ENCODE results near the gene HOXD1. TPM values are rescaled to one million over a fixed set of nuclear protein-coding genes. Genes with fewer than 3 reads are reported as not detected.

The HOXD1 gene
- total RNA-seq, 1 experiment from 2014 or later = 0.18 TPM

- no peak overlapping the region for H3K27ac ChIP-seq (ENCODE audit: low read length)
- no TSS peak for BruUV-seq (replicated peaks)
- no peaks in the 10 kb centered on the region for H3K9me3 ChIP-seq (ENCODE audit: control insufficient read depth, insufficient read depth, low read depth, low read length)
- in situ Hi-C loops (cut with HindIII; ENCODE audit: low pct_unique_long_range_greater_than_20kb, low sequenced_read_pairs) = no loop called here
- H3K27me3 ChIP-seq (ENCODE audit: control insufficient read depth, insufficient read depth, low read length) = peaks cover 2% of the 10 kb centered on the region; the same call in 1 of the 2 replicates
- TF ChIP-seq SIN3A (IDR thresholded peaks at IDR 0.05; ENCODE audit: borderline replicate concordance, insufficient read depth, low read depth, low read length) (no peak), POLR2AphosphoS5 (IDR thresholded peaks at IDR 0.05; ENCODE audit: low read depth, low read length) (no peak), TCF7L2 (IDR thresholded peaks at IDR 0.05; ENCODE audit: low read depth, low read length) (no peak), REST (IDR thresholded peaks at IDR 0.05; ENCODE audit: insufficient read depth in 1 of 2, low read depth in 2 of 2, low read length in 1 of 2) (no peak)
- TF ChIP-seq, protein P1, sequence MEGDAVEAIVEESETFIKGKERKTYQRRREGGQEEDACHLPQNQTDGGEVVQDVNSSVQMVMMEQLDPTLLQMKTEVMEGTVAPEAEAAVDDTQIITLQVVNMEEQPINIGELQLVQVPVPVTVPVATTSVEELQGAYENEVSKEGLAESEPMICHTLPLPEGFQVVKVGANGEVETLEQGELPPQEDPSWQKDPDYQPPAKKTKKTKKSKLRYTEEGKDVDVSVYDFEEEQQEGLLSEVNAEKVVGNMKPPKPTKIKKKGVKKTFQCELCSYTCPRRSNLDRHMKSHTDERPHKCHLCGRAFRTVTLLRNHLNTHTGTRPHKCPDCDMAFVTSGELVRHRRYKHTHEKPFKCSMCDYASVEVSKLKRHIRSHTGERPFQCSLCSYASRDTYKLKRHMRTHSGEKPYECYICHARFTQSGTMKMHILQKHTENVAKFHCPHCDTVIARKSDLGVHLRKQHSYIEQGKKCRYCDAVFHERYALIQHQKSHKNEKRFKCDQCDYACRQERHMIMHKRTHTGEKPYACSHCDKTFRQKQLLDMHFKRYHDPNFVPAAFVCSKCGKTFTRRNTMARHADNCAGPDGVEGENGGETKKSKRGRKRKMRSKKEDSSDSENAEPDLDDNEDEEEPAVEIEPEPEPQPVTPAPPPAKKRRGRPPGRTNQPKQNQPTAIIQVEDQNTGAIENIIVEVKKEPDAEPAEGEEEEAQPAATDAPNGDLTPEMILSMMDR (IDR thresholded peaks at IDR 0.05) = no peak
- ATAC-seq = no peak
- no peaks in the 10 kb centered on the region for H3K36me3 ChIP-seq (ENCODE audit: control insufficient read depth, insufficient read depth, low read length)
- no peak for DNase-seq (ENCODE audit: low read depth, low spot score)
- POLR2A ChIA-PET = no interaction called here
- no peak overlapping the region for H3K4me3 ChIP-seq (ENCODE audit: low read depth in 2 of 2, low read length in 2 of 2)
- CTCF ChIA-PET = no interaction called here
- intact Hi-C loops (cut with micrococcal nuclease; ENCODE audit: unreplicated experiment) = no loop called here
- no peaks in the 10 kb centered on the region for H3K4me1 ChIP-seq (ENCODE audit: control insufficient read depth, insufficient read depth, low read length)
Observed at GRCh38 chr2:176149939-176150583, 38.4 kb upstream of the HOXD1 start.

DNA sequence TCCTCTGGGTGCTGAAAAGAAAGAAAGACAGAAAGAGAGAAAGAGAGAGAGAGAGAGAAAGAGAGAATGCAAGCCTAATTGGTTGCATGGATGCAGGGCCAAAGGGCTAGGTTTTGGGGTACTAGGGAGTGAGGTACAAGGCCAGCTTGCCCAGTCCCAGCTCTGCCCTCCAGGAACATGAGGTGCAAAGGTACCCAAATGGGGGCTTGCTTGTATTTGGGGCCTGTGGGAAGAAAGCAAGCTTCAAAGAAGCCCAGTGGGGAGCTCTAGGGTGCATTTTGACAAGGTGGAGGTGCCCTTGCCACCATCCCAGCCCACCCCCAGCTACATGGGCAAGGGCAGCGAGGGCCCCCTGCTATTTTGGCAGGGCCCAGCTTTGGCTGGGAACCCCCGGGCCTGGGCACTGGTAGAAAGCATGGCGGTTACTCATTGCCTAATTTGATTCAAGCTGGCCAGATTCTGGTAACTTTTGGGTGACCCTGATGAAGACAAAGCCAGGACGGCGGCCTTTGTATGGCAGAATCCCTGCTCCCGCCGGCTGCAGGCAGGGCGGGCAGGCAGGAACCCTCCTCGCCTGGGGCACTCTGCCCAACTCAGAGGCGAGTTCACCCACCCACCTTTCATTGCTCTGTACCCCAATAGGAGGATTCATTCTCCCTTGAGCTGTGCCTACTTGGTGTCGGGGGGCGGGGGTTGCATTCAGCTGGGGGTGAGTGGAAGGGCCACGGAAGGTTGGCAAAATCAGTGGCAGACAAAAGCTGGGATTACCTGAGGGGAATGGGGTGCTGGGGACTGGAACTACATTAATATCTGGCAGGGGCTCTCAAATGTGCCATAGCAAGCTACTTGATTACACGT, 37.7 kb upstream of the HOXD1 start:
- no peaks in the 10 kb centered on the region for H3K9me3 ChIP-seq (ENCODE audit: control insufficient read depth, insufficient read depth, low read depth, low read length)
- ChIA-PET POLR2A (no interaction called here), CTCF (interaction anchor here (0.6 to 0.7 kb wide), 2 partner anchors 11 to 24 kb away, joined by 4 read pairs; no protein-coding TSS in a partner anchor)
- H3K4me1 ChIP-seq (ENCODE audit: control insufficient read depth, insufficient read depth, low read length) = no peaks in the 10 kb centered on the region
- H3K4me3 ChIP-seq (ENCODE audit: low read depth in 2 of 2, low read length in 2 of 2) = no peak overlapping the region
- intact Hi-C loops (cut with micrococcal nuclease; ENCODE audit: unreplicated experiment) (no loop called here), in situ Hi-C loops (cut with HindIII; ENCODE audit: low pct_unique_long_range_greater_than_20kb, low sequenced_read_pairs) (no loop called here)
- H3K27ac ChIP-seq (ENCODE audit: low read length) = no peak overlapping the region
- no peaks in the 10 kb centered on the region for H3K36me3 ChIP-seq (ENCODE audit: control insufficient read depth, insufficient read depth, low read length)
- BruUV-seq (replicated peaks) = no TSS peak
- TF ChIP-seq TCF7L2 (IDR thresholded peaks at IDR 0.05; ENCODE audit: low read depth, low read length) = no peak
- no peak for DNase-seq (ENCODE audit: low read depth, low spot score)
- no peak for ATAC-seq
- peaks cover 2% of the 10 kb centered on the region; the same call in 1 of the 2 replicates for H3K27me3 ChIP-seq (ENCODE audit: control insufficient read depth, insufficient read depth, low read length)
